GM18517 (cell line): ENCODE data around the gene PLEKHG2.

Source experiments
- ATAC-seq: cut with Tn5 transposase; IDR thresholded peaks from one replicate; pipeline ENCODE4 v1.9.1; 2021; ENCODE audit warnings: mild to moderate bottlenecking, moderate library complexity; ENCODE audit not compliant: unreplicated experiment

The PLEKHG2 gene

GRCh38 chr19:39473443-39473960 is 61.0 kb downstream of the PLEKHG2 start:
- ATAC-seq = no peak

- ATAC-seq = no peak
Observed at GRCh38 chr19:39474139-39474620, 61.7 kb downstream of the PLEKHG2 start.

GRCh38 chr19:39475748-39476147 is 63.3 kb downstream of the PLEKHG2 start:
- no peak for ATAC-seq
